ENCODE results near the gene CDO1.

Gene CDO1

GRCh38 chr5:115838885-115839518 is 22.5 kb upstream of the CDO1 start:
- TF ChIP-seq ZFP30 (CRISPR knock-in tag; IDR thresholded peaks at IDR 0.05) (no peak), CSRNP3 (CRISPR knock-in tag; IDR thresholded peaks at IDR 0.05) (no peak), POU6F1 (CRISPR knock-in tag; IDR thresholded peaks at IDR 0.05; ENCODE audit: borderline replicate concordance, low read depth) (no peak), GLIS3 (CRISPR knock-in tag; IDR thresholded peaks at IDR 0.05) (no peak), CSDC2 (CRISPR knock-in tag; IDR thresholded peaks at IDR 0.05) (no peak), ZC3H10 (CRISPR knock-in tag; IDR thresholded peaks at IDR 0.05) (no peak), RARB (CRISPR knock-in tag; IDR thresholded peaks at IDR 0.05) (no peak), TSHZ2 (CRISPR knock-in tag; IDR thresholded peaks at IDR 0.05) (no peak), ISL1 (CRISPR knock-in tag; IDR thresholded peaks at IDR 0.05) (no peak), PATZ1 (CRISPR knock-in tag; IDR thresholded peaks at IDR 0.05; ENCODE audit: borderline replicate concordance) (no peak), OSR1 (CRISPR knock-in tag; IDR thresholded peaks at IDR 0.05) (no peak), ARNTL (CRISPR knock-in tag; IDR thresholded peaks at IDR 0.05; ENCODE audit: borderline replicate concordance, low read depth) (no peak), BACH2 (CRISPR knock-in tag; IDR thresholded peaks at IDR 0.05; ENCODE audit: borderline replicate concordance) (no peak)
- ATAC-seq = no peak

- no peak for ATAC-seq
- TF ChIP-seq POU6F1 (CRISPR knock-in tag; IDR thresholded peaks at IDR 0.05; ENCODE audit: borderline replicate concordance, low read depth) (no peak), RARB (CRISPR knock-in tag; IDR thresholded peaks at IDR 0.05) (no peak), CREB5 (CRISPR knock-in tag; IDR thresholded peaks at IDR 0.05; ENCODE audit: low read depth) (no peak), CSDC2 (CRISPR knock-in tag; IDR thresholded peaks at IDR 0.05) (no peak), ZFP3 (CRISPR knock-in tag; IDR thresholded peaks at IDR 0.05) (no peak), GLIS3 (CRISPR knock-in tag; IDR thresholded peaks at IDR 0.05) (no peak), ZNF565 (CRISPR knock-in tag; conservative IDR thresholded peaks at IDR 0.05; ENCODE audit: low read depth) (no peak), OSR1 (CRISPR knock-in tag; IDR thresholded peaks at IDR 0.05) (no peak), TCF4 (CRISPR knock-in tag; IDR thresholded peaks at IDR 0.05; ENCODE audit: borderline replicate concordance) (no peak), ESRRG (CRISPR knock-in tag; IDR thresholded peaks at IDR 0.05) (no peak), TOX (CRISPR knock-in tag; IDR thresholded peaks at IDR 0.05; ENCODE audit: borderline replicate concordance) (no peak), PATZ1 (CRISPR knock-in tag; IDR thresholded peaks at IDR 0.05; ENCODE audit: borderline replicate concordance) (no peak), ZNF70 (CRISPR knock-in tag; IDR thresholded peaks at IDR 0.05) (no peak), TSHZ2 (CRISPR knock-in tag; IDR thresholded peaks at IDR 0.05) (no peak), ZC3H10 (CRISPR knock-in tag; IDR thresholded peaks at IDR 0.05) (no peak), ZFP30 (CRISPR knock-in tag; IDR thresholded peaks at IDR 0.05) (no peak), SNAI2 (CRISPR knock-in tag; IDR thresholded peaks at IDR 0.05) (no peak), ZNF8 (CRISPR knock-in tag; IDR thresholded peaks at IDR 0.05) (no peak), ARNTL (CRISPR knock-in tag; IDR thresholded peaks at IDR 0.05; ENCODE audit: borderline replicate concordance, low read depth) (no peak)
Measured at GRCh38 chr5:115835481-115835880, 19.0 kb upstream of the CDO1 start.

All from SK-N-SH treated with all-trans-retinoic acid at 6 μM for 48 hours (cell line).